Vagina (tissue), 2 donors: ENCODE results near the gene AXIN1. TPM values are rescaled to one million over a fixed set of nuclear protein-coding genes. Genes with fewer than 3 reads are reported as not detected.

ENCODE experiments used
- DNase-seq, 2 donors: peaks; one replicate each; pipeline ENCODE4 v3.0.0-alpha.2; 2017; ENCODE audit errors: extremely low spot score in 2 of 2
- H3K27ac ChIP-seq: fragments of 200-600 bp; sonication (generic); one replicate; pipeline ENCODE4 v1.5.1; 2019
- H3K27me3 ChIP-seq: fragments of 200-600 bp; sonication (generic); one replicate; pipeline ENCODE4 v1.5.1; 2019
- H3K36me3 ChIP-seq, 2 donors: fragments of 200-600 bp; sonication (generic); one replicate each; pipeline ENCODE4 v1.5.1; 2017 to 2019
- H3K4me1 ChIP-seq: fragments of 200-600 bp; sonication (generic); one replicate; pipeline ENCODE4 v1.5.1; 2019
- H3K4me3 ChIP-seq, 2 donors: fragments of 200-600 bp; sonication (generic); 1 replicate in 1 of 2; 2 replicates in 1 of 2; pipeline ENCODE4 v1.5.1; 2016 to 2019
- H3K9me3 ChIP-seq: fragments of 200-600 bp; sonication (generic); one replicate; pipeline ENCODE4 v1.5.1; 2019
- POLR2A ChIP-seq, 2 donors: fragments of 450-650 bp; IDR thresholded peaks; one replicate each; pipeline ENCODE4 v1.6.1; 2017; ENCODE audit warnings: antibody characterized with exemption in 2 of 2, mild to moderate bottlenecking in 2 of 2, moderate library complexity in 2 of 2
- POLR2AphosphoS5 ChIP-seq, 2 donors: sonication (generic); formaldehyde crosslinking; IDR thresholded peaks; one replicate each; pipeline ENCODE4 v1.9.0; 2017; ENCODE audit warnings: antibody characterized with exemption in 2 of 2, mild to moderate bottlenecking in 2 of 2, low read depth in 1 of 2; ENCODE audit not compliant: insufficient read depth in 1 of 2
- intact Hi-C: fragments of 100-400 bp; cut with DNase I; formaldehyde crosslinking; loops from one replicate; pipeline ENCODE4 v1.15.1; 2023
- total RNA-seq: library from RNA; depleted of rRNA; stranded (reverse); fragments of >200 nt; gene quantifications from one replicate; pipeline ENCODE4 v1.2.3, GENCODE V29; 2016
- TF ChIP-seq, protein P1 (sequence below), 3 experiments: fragments of 450-650 bp in 2 of 3; fragments of 200-600 bp in 1 of 3; sonication (generic) in 1 of 3; IDR thresholded peaks; one replicate each; pipeline ENCODE4 v1.5.1; 2017 to 2019; ENCODE audit warnings: antibody characterized with exemption in 3 of 3, mild to moderate bottlenecking in 2 of 3, moderate library complexity in 2 of 3

AXIN1 gene
- total RNA-seq, 1 donor from 2014 or later: 16.9 TPM

DNA sequence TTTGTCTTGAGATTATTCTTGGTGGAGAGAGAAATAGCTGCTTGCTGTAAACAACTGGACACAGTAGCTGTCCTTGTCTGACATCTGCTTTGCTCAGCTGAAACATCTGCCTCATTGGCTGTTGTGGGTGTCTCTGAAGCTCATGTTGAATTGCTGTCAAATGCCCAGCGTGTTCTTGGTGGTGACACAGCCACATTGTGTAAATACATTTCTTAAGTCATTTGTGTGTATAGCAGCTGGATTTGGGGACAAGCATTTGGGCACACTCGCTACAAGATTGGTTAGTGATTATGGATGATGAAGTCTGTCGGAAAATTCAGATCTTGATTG is 112.6 kb downstream of the AXIN1 start:
- DNase-seq: no peak
- TF ChIP-seq POLR2AphosphoS5 (IDR thresholded peaks at IDR 0.05; ENCODE audit: insufficient read depth in 1 of 2, low read depth in 1 of 2) (no peak), POLR2A (IDR thresholded peaks at IDR 0.05) (no peak)
- TF ChIP-seq, protein P1, sequence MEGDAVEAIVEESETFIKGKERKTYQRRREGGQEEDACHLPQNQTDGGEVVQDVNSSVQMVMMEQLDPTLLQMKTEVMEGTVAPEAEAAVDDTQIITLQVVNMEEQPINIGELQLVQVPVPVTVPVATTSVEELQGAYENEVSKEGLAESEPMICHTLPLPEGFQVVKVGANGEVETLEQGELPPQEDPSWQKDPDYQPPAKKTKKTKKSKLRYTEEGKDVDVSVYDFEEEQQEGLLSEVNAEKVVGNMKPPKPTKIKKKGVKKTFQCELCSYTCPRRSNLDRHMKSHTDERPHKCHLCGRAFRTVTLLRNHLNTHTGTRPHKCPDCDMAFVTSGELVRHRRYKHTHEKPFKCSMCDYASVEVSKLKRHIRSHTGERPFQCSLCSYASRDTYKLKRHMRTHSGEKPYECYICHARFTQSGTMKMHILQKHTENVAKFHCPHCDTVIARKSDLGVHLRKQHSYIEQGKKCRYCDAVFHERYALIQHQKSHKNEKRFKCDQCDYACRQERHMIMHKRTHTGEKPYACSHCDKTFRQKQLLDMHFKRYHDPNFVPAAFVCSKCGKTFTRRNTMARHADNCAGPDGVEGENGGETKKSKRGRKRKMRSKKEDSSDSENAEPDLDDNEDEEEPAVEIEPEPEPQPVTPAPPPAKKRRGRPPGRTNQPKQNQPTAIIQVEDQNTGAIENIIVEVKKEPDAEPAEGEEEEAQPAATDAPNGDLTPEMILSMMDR (IDR thresholded peaks at IDR 0.05): no peak
- no peak overlapping the region for H3K4me3 ChIP-seq
- H3K4me1 ChIP-seq: peaks cover 22% of the 10 kb centered on the region
- no peaks in the 10 kb centered on the region for H3K9me3 ChIP-seq
- no peak overlapping the region for H3K27ac ChIP-seq
- no peaks in the 10 kb centered on the region for H3K27me3 ChIP-seq
- intact Hi-C loops: no loop called here
- no peaks in the 10 kb centered on the region for H3K36me3 ChIP-seq

Other genes starting within 250 kb of the AXIN1 start
- 29.2 TPM for gene NPRL3, start 214.1 kb downstream of the AXIN1 start, total RNA-seq
- not detected for gene HBZ, start 200.1 kb downstream of the AXIN1 start, total RNA-seq
- gene HBM, start 186.7 kb downstream of the AXIN1 start, total RNA-seq: not detected
- 697 TPM for gene HBA2, start 179.8 kb downstream of the AXIN1 start, total RNA-seq
- 523 TPM for gene HBA1, start 176.0 kb downstream of the AXIN1 start, total RNA-seq
- not detected for gene HBQ1, start 172.3 kb downstream of the AXIN1 start, total RNA-seq
- 79.3 TPM for gene LUC7L, start 123.3 kb downstream of the AXIN1 start, total RNA-seq
- 23.3 TPM for gene FAM234A, start 117.9 kb downstream of the AXIN1 start, total RNA-seq
- 5.4 TPM for gene RGS11, start 76.8 kb downstream of the AXIN1 start, total RNA-seq
- not detected for gene ARHGDIG, start 72.1 kb downstream of the AXIN1 start, total RNA-seq
- not detected for gene PDIA2, start 69.6 kb downstream of the AXIN1 start, total RNA-seq
- 96.5 TPM for gene MRPL28, start 17.8 kb upstream of the AXIN1 start, total RNA-seq
- gene PGAP6, start 29.3 kb upstream of the AXIN1 start, total RNA-seq: 38.3 TPM
- 88.6 TPM for gene NME4, start 44.5 kb upstream of the AXIN1 start, total RNA-seq
- gene DECR2, start 49.2 kb upstream of the AXIN1 start, total RNA-seq: 17.9 TPM
- gene RAB11FIP3, start 72.9 kb upstream of the AXIN1 start, total RNA-seq: 36.6 TPM
- gene CAPN15, start 175.0 kb upstream of the AXIN1 start, total RNA-seq: 38.3 TPM
- not detected for gene PRR35, start 207.7 kb upstream of the AXIN1 start, total RNA-seq
- gene NHLRC4, start 214.3 kb upstream of the AXIN1 start, total RNA-seq: 0.74 TPM
- gene PIGQ, start 217.2 kb upstream of the AXIN1 start, total RNA-seq: 26.0 TPM
- 41.3 TPM for gene RAB40C, start 237.3 kb upstream of the AXIN1 start, total RNA-seq